ENCODE measurements around the gene FAM181A.

- TF ChIP-seq CTCF (IDR thresholded peaks at IDR 0.05; ENCODE audit: low read length) (no peak), EZH2 (IDR thresholded peaks at IDR 0.05; ENCODE audit: borderline replicate concordance, low read length) (no peak)
Measured at GRCh38 chr14:93879362-93879983, 47.7 kb upstream of the FAM181A start.

Data from OCI-LY1 (cell line).